Stimulated activated CD4-positive, alpha-beta T cell treated with anti-CD3 and anti-CD28 coated beads, Interleukin-12 subunit alpha, Interleukin-12 subunit beta, amount 100 ng/mL, for 24 hours (primary cell): ENCODE measurements around the gene KMT2A.

ENCODE experiments used
- DNase-seq, 2 experiments: peaks; one replicate each; pipeline ENCODE4 v3.0.0-alpha.2; 2020; ENCODE audit warnings: low read depth in 2 of 2

Gene KMT2A

DNA sequence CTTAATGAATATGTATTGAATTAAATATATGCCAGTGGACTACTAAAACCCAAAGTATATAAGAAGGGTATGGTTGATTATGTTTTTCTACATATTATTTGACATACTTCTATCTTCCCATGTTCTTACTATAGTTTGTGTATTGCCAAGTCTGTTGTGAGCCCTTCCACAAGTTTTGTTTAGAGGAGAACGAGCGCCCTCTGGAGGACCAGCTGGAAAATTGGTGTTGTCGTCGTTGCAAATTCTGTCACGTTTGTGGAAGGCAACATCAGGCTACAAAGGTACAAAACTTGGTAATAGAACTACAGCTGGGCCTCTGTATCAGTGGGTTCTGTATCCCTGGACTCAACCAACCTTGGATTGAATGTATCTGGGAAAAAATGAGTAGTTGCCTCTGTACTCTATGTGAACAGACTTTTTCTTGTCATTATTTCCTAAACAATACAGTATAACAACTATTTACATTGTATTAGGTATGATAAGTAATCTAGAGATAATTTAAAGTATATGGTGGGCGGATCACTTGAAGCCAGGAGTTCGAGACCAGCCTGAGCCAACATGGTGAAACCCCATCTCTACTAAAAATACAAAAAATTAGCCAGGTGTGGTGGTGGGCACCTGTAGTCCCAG lies 52.3 kb downstream of the KMT2A start:
- DNase-seq = peak; percentile 54 to 73

DNA sequence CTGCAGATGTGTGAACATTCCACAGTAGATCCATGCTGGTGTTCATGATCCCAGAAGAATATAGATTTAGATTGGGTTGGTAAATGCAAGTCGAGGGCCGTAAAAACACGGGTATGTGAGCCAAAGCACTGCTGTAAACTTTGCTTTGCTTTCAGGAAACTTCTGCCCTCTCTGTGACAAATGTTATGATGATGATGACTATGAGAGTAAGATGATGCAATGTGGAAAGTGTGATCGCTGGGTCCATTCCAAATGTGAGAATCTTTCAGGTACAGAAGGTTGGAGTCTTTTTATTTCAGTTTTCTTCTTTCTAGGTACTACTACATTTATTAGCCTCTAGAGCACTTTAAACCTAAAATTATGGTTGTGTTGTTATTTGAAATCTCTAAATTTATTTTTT lies 54.7 kb downstream of the KMT2A start:
- DNase-seq = no peak

DNA sequence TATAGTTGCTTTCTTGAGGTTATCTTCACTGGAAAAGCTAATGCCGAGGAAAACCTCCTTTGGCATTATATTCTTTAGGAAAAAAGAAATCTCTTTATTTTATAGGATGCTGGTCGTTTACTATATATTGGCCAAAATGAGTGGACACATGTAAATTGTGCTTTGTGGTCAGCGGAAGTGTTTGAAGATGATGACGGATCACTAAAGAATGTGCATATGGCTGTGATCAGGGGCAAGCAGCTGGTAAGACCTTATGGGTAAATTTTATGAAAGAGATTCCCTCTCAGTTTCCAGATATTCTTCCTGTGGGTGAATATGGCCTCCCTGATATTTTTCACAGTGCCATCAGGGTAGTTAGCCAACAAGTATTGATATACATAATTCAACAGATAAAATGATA lies 61.5 kb downstream of the KMT2A start:
- no peak for DNase-seq

DNA sequence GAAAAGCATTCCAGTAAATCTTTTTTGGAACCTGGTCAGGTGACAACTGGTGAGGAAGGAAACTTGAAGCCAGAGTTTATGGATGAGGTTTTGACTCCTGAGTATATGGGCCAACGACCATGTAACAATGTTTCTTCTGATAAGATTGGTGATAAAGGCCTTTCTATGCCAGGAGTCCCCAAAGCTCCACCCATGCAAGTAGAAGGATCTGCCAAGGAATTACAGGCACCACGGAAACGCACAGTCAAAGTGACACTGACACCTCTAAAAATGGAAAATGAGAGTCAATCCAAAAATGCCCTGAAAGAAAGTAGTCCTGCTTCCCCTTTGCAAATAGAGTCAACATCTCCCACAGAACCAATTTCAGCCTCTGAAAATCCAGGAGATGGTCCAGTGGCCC lies 66.9 kb downstream of the KMT2A start:
- no peak for DNase-seq

DNA sequence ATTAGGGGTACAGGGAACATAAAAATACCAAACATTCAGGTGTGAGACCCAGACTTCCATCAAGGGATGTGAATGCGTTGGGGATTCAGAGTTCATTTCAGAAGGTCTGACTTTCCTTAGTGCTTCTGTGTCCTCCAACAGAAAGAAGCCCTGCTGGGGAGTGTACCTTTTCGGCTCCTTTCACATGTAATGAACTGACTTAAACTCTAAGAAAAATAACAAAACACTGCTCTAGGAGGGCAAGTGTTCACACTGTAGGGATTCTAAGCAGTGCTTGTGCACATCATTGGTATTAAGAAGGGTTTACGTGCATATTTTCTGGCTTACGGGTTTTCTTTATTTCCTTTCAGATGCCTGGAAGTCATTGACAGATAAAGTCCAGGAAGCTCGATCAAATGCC lies 75.3 kb downstream of the KMT2A start:
- no peak for DNase-seq

DNA sequence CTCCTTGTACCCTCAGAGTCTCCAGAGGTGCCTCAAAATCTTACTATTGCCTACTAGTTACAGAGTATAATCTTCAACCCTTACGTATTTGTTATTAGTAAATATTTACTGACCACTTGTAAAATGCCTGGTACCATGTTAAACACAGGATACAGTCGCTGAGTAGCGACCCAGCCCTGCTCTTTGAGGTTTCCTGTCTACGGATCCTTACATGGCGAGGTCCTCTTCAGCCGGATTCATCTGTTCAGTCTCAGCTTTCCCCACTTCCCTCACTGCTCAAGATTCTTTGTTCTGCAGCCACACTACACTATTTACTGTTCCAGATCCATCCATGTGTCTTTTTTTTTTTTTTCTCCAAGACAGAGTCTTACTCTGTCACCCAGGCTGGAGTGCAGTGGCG lies 77.8 kb downstream of the KMT2A start:
- no peak for DNase-seq

DNA sequence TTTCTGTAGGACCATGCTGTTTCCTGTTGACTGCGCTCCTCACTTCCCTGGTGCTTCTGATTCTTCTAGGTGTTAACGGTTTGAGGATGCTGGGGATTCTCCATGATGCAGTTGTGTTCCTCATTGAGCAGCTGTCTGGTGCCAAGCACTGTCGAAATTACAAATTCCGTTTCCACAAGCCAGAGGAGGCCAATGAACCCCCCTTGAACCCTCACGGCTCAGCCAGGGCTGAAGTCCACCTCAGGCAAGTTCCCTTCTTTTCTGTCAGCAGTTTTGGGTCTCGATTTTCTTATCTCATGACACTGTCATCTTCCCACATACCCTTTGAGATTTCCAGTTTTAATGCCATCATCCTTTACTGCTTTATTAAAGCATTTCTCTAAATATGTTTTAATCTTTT lies 83.3 kb downstream of the KMT2A start:
- no peak for DNase-seq

DNA sequence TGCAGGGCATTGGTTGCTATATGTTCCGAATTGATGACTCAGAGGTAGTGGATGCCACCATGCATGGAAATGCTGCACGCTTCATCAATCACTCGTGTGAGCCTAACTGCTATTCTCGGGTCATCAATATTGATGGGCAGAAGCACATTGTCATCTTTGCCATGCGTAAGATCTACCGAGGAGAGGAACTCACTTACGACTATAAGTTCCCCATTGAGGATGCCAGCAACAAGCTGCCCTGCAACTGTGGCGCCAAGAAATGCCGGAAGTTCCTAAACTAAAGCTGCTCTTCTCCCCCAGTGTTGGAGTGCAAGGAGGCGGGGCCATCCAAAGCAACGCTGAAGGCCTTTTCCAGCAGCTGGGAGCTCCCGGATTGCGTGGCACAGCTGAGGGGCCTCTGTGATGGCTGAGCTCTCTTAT lies 85.6 kb downstream of the KMT2A start:
- DNase-seq = no peak

DNA sequence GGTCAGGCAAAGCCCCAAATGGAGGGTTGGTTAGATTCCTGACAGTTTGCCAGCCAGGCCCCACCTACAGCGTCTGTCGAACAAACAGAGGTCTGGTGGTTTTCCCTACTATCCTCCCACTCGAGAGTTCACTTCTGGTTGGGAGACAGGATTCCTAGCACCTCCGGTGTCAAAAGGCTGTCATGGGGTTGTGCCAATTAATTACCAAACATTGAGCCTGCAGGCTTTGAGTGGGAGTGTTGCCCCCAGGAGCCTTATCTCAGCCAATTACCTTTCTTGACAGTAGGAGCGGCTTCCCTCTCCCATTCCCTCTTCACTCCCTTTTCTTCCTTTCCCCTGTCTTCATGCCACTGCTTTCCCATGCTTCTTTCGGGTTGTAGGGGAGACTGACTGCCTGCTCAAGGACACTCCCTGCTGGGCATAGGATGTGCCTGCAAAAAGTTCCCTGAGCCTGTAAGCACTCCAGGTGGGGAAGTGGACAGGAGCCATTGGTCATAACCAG lies 86.3 kb downstream of the KMT2A start:
- no peak for DNase-seq

DNA sequence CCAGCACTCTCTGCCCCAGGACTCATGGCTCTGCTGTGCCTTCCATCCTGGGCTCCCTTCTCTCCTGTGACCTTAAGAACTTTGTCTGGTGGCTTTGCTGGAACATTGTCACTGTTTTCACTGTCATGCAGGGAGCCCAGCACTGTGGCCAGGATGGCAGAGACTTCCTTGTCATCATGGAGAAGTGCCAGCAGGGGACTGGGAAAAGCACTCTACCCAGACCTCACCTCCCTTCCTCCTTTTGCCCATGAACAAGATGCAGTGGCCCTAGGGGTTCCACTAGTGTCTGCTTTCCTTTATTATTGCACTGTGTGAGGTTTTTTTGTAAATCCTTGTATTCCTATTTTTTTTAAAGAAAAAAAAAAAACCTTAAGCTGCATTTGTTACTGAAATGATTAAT lies 88.1 kb downstream of the KMT2A start:
- no peak for DNase-seq

DNA sequence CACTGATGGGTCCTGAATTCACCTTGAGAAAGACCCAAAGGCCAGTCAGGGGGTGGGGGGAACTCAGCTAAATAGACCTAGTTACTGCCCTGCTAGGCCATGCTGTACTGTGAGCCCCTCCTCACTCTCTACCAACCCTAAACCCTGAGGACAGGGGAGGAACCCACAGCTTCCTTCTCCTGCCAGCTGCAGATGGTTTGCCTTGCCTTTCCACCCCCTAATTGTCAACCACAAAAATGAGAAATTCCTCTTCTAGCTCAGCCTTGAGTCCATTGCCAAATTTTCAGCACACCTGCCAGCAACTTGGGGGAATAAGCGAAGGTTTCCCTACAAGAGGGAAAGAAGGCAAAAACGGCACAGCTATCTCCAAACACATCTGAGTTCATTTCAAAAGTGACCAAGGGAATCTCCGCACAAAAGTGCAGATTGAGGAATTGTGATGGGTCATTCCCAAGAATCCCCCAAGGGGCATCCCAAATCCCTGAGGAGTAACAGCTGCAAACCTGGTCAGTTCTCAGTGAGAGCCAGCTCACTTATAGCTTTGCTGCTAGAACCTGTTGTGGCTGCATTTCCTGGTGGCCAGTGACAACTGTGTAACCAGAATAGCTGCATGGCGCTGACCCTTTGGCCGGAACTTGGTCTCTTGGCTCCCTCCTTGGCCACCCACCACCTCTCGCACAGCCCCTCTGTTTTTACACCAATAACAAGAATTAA lies 88.6 kb downstream of the KMT2A start:
- DNase-seq = no peak

DNA sequence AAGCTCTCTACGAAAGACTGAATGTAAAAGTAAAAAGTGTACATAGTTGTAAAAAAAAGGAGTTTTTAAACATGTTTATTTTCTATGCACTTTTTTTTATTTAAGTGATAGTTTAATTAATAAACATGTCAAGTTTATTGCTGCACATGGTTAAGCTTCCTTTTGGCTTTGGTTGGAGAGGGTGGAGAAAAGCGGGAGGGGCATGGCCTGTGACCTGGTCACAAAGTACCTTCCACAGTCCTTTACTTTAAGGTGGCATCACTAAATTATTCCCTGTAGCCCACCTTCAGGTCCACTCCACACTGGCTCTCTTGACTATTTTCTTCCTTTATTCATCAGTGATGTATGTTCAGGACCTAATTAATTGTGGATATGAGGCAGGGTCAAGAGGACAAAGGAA lies 90.4 kb downstream of the KMT2A start:
- no peak for DNase-seq

DNA sequence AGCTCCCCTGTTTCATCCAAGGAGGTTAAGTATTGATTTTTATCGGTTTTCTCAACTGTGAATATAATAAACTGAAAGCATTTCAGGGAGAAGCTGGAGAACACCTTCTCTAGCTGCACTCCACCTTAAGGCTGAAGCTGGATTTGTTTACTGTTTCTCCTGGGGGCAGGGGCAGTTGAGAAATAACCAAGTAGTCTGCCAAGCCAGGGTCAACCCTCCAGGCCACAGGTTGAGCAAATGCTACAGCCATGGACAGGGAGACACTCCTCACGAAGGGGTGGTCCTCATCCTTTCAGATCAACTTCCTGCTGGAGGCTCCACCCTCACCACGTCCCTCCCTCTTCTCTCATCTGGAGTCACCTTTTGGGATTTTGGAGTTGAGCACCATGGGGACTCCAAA lies 90.8 kb downstream of the KMT2A start, which contains the start of gene TTC36:
Gene TTC36, plus strand, starts transcription at position 366 of the 400 bp plus-strand sequence. Its CDS starts 21 bp downstream, at position 387.
- no peak for DNase-seq

DNA sequence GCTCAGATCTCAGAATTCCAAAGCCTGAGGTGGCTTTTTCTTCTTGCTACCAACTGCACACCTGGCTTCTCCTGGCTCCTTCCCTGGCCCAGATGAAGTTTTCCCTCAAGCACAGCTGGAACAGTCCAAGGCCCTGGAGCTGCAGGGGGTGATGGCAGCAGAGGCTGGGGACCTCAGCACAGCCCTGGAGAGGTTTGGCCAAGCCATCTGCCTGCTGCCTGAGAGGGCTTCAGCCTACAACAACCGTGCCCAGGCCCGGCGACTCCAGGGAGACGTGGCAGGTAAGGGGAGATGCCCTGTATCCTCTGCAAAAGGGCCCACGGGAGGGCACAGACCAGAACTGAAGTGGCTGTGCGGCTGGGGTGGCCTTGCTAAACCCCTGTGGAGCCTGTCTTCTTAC lies 92.2 kb downstream of the KMT2A start:
- DNase-seq = no peak

DNA sequence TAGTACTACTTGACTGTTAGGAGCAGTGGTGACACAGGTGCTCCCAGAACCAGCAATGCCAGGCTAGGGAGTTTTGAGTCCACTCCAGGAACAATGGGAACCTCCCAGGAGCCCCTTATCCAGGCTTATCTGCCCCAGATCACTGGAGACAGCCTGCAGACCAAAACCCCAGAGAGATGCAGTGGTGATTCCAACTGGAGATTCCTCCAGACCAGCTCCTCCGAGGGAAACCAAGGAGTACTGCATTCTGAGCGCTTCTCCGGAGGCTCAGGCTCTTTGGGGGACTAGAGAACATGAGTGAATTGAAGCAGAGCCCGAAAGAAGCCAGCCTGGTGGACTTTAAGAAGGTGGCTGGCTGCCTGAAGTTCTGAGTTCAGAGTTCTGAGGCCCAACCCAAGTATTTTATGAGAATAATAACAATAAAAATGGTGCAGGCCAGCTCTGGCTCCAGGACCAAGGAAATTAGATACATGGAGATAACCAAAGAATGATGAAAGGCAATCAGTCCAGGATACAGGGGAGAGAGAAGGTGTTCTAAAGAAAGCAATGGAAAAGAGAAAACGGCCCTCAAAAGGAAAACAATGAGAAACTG lies 93.4 kb downstream of the KMT2A start:
- no peak for DNase-seq

DNA sequence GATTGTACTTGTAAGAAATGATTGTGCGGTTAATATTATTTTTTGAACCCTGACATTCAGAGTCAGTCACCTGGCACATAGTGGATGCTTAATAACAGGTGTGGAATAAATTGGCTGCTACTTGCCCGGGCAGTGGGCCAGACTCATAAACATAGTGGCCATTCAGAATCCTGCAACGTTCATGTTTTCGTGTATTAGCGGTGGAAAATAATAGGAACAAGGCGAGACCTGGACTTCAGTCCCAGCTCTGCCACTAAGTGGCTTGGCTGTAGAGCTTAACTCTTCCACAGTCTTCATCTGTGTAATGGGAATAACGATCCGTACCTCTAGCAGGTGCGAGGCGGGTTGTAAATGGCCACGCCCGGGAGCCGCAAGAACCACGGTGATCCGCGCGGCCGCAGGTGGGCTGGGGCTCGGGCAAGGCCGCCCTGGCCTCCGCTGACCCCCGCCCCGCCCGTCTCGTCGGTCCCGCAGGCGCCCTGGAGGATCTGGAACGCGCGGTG lies 93.9 kb downstream of the KMT2A start:
- DNase-seq = no peak

DNA sequence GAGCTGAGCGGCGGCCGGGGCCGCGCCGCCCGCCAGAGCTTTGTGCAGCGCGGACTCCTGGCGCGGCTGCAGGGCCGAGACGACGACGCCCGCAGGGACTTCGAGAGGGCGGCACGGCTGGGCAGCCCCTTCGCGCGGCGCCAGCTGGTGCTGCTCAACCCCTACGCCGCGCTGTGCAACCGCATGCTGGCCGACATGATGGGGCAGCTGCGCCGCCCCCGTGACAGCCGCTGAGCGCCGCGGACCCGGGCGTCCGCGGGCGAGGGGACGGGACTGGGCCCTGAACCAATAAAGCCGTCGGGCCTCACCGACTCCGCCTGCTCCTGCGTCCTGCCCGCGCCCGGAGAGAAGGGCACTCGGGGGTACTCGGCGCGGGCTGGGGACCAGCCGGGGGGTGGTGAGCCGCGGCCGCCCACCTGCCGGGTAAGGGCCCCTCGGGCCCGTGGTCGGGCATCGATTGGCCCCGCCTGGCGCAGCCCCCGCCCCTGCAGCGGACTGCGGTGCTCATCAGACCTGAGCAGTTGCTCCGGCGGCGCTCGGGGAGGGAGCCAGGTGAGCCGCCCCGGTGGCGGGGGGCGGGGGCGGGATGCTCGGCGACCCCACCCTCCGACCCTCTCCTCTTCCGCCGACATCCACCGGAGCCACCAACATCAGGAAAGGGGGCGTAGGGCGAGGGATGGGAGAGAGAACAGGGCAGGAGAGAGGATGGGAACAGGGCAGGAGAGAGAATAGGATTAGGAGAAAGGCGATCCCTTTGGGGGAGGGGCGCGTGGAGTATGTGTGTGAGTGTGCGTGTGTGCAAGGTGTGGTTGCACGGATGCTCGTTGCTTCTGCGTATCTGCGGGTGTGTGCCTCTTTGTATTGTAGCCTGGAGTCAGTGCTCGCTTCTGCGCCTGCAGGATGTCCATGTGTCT lies 94.6 kb downstream of the KMT2A start, which contains the start of gene TMEM25:
Gene TMEM25, plus strand, starts transcription at position 510 of the 914 bp plus-strand sequence. CDS start 610 bp downstream, outside the sequence.
- DNase-seq = peak; percentile 56 to 64

DNA sequence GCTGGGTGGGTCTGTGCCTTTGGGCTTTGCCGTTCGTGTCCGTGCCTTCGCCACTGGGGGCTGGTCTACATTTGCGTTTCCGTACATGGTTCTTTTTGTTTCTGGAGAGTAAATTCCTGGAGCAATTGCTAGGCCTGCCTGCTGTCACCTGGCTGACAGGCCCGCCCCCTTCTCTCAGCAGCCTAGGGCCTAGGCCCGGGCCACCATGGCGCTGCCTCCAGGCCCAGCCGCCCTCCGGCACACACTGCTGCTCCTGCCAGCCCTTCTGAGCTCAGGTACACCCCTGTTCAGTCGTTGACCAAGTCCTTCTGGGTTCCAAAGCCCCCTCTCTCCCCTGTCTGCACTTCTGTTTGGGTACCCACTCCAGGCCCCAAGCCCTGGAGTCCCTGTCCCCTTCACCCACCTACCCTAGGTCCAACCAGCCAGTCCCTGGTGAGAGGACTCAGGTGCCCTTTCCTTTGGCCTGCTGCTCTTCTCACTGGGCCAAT lies 95.3 kb downstream of the KMT2A start:
- no peak for DNase-seq

DNA sequence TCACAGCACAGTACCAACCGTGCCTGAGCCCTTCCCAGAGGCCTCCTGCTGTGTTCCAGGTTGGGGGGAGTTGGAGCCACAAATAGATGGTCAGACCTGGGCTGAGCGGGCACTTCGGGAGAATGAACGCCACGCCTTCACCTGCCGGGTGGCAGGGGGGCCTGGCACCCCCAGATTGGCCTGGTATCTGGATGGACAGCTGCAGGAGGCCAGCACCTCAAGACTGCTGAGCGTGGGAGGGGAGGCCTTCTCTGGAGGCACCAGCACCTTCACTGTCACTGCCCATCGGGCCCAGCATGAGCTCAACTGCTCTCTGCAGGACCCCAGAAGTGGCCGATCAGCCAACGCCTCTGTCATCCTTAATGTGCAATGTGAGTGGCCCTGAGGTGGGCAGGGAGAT lies 95.8 kb downstream of the KMT2A start:
- no peak for DNase-seq

DNA sequence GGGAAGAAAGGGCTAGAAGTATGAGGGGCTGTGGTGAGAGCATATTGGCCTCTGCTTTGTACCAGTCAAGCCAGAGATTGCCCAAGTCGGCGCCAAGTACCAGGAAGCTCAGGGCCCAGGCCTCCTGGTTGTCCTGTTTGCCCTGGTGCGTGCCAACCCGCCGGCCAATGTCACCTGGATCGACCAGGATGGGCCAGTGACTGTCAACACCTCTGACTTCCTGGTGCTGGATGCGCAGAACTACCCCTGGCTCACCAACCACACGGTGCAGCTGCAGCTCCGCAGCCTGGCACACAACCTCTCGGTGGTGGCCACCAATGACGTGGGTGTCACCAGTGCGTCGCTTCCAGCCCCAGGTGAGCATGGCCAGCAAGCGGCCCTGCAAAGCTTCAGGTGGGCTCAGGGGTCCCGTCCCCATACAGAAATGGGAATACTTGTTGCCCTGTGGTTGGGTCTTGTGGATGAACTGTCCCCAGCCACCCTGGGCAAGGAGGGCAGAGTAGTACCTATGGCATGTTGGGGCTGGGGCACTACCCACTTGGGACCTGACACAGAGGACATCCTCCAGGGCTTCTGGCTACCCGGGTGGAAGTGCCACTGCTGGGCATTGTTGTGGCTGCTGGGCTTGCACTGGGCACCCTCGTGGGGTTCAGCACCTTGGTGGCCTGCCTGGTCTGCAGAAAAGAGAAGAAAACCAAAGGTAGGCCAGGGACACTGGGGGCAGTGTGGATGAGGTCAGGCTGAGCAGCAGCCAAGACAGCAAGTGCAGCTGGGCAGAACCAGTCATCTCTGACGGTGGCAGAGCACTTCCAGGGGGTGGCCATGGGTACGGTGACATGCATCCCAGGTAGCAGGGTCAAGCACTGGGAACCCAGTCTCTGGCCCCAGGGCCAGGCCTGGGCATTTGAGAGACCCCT lies 96.8 kb downstream of the KMT2A start:
- no peak for DNase-seq
